ENCODE results near the gene KTN1.

KTN1 gene

GRCh38 chr14:55681096-55681495 is 101.1 kb downstream of the KTN1 start:
- DNase-seq (ENCODE audit: low read depth in 2 of 2) = no peak

GRCh38 chr14:55684956-55685584 is 105.1 kb downstream of the KTN1 start:
- no peak for DNase-seq (ENCODE audit: low read depth in 2 of 2)

- no peak for DNase-seq (ENCODE audit: low read depth in 2 of 2)
These were observed 106.7 kb downstream of the KTN1 start for GRCh38 chr14:55686713-55687112.

- DNase-seq (ENCODE audit: low read depth in 2 of 2) = no peak
These were observed 108.6 kb downstream of the KTN1 start for GRCh38 chr14:55688566-55688965.

GRCh38 chr14:55689981-55690871 is 110.2 kb downstream of the KTN1 start:
- DNase-seq (ENCODE audit: low read depth in 2 of 2) = no peak

GRCh38 chr14:55691659-55692058 is 111.7 kb downstream of the KTN1 start:
- DNase-seq (ENCODE audit: low read depth in 2 of 2) = no peak

- DNase-seq (ENCODE audit: low read depth in 2 of 2) = no peak
These were observed 113.9 kb downstream of the KTN1 start for GRCh38 chr14:55693904-55694303.

- no peak for DNase-seq (ENCODE audit: low read depth in 2 of 2)
These were observed 117.4 kb downstream of the KTN1 start for GRCh38 chr14:55697414-55697861.

GRCh38 chr14:55698051-55698450 is 118.0 kb downstream of the KTN1 start:
- no peak for DNase-seq (ENCODE audit: low read depth in 2 of 2)

GRCh38 chr14:55699131-55700057 is 119.4 kb downstream of the KTN1 start:
- no peak for DNase-seq (ENCODE audit: low read depth in 2 of 2)

GRCh38 chr14:55701638-55702037 is 121.6 kb downstream of the KTN1 start:
- no peak for DNase-seq (ENCODE audit: low read depth in 2 of 2)

- DNase-seq (ENCODE audit: low read depth in 2 of 2) = no peak
These were observed 122.5 kb downstream of the KTN1 start for GRCh38 chr14:55702511-55702910.

GRCh38 chr14:55704654-55705053 is 124.6 kb downstream of the KTN1 start:
- DNase-seq (ENCODE audit: low read depth in 2 of 2) = no peak

GRCh38 chr14:55705651-55706364 is 125.8 kb downstream of the KTN1 start:
- DNase-seq (ENCODE audit: low read depth in 2 of 2) = no peak

- no peak for DNase-seq (ENCODE audit: low read depth in 2 of 2)
These were observed 126.3 kb downstream of the KTN1 start for GRCh38 chr14:55706365-55706684.

GRCh38 chr14:55706893-55707292 is 126.9 kb downstream of the KTN1 start:
- no peak for DNase-seq (ENCODE audit: low read depth in 2 of 2)

GRCh38 chr14:55707365-55707804 is 127.4 kb downstream of the KTN1 start:
- DNase-seq (ENCODE audit: low read depth in 2 of 2) = no peak

GRCh38 chr14:55710506-55711041 is 130.6 kb downstream of the KTN1 start:
- no peak for DNase-seq (ENCODE audit: low read depth in 2 of 2)

- DNase-seq (ENCODE audit: low read depth in 2 of 2) = no peak
These were observed 131.3 kb downstream of the KTN1 start for GRCh38 chr14:55711175-55711811.

- no peak for DNase-seq (ENCODE audit: low read depth in 2 of 2)
These were observed 132.5 kb downstream of the KTN1 start for GRCh38 chr14:55712491-55712890.

- DNase-seq (ENCODE audit: low read depth in 2 of 2) = no peak
These were observed 133.5 kb downstream of the KTN1 start for GRCh38 chr14:55713486-55713885.
